Body of pancreas (tissue), 4 donors: ENCODE data around the gene TBP. TPM values are rescaled to one million over a fixed set of nuclear protein-coding genes. Genes with fewer than 3 reads are reported as not detected.
"Not testable (repeated sequence)": the region's sequence is repeated elsewhere in the genome, so short reads cannot be mapped to it uniquely, and the experiment has no call there.

Experiments
- ATAC-seq: fragments of 150-250 bp; one replicate; pipeline ENCODE4 v1.9.1; 2016
- DNase-seq, 4 donors: peaks; one replicate each; pipeline ENCODE4 v3.0.0-alpha.2; 2019
- H3K27ac ChIP-seq, 4 donors: fragments of 200-600 bp; sonication (generic); 1 replicate in 3 of 4; 2 replicates in 1 of 4; pipeline versions ENCODE4 v1.5.1 to v1.6.1; 2016 to 2019; ENCODE audit warnings: mild to moderate bottlenecking in 1 of 4, mixed read lengths in 1 of 4, moderate library complexity in 1 of 4
- H3K27me3 ChIP-seq, 2 donors: fragments of 200-600 bp; sonication (generic); one replicate each; pipeline ENCODE4 v1.6.0; 2016; ENCODE audit warnings: mild to moderate bottlenecking in 1 of 2
- H3K36me3 ChIP-seq, 2 donors: fragments of 200-600 bp; sonication (generic); replicated peaks in 1 of 2; 2 replicates each; pipeline ENCODE4 v1.5.1; 2016; ENCODE audit warnings: low read depth in 2 of 2; ENCODE audit not compliant: insufficient read depth in 1 of 2
- H3K4me1 ChIP-seq: fragments of 200-600 bp; sonication (generic); one replicate; pipeline ENCODE4 v1.6.0; 2016
- H3K4me3 ChIP-seq, 2 donors: fragments of 200-600 bp; sonication (generic); 1 replicate in 1 of 2; 2 replicates in 1 of 2; pipeline ENCODE4 v1.5.1; 2016 to 2019
- H3K9me3 ChIP-seq, 3 donors: fragments of 200-600 bp; sonication (generic); 1 replicate in 2 of 3; 2 replicates in 1 of 3; pipeline ENCODE4 v1.5.1; 2016
- CTCF ChIP-seq, 7 experiments: fragments of 450-650 bp in 4 of 7; fragments of 200-600 bp in 3 of 7; sonication (generic) in 3 of 7; IDR thresholded peaks; one replicate each; pipeline ENCODE4 v1.5.1; 2016 to 2019; ENCODE audit warnings: antibody characterized with exemption in 7 of 7
- POLR2A ChIP-seq, 3 donors: fragments of 450-650 bp; IDR thresholded peaks; one replicate each; pipeline ENCODE4 v1.6.1; 2016; ENCODE audit warnings: antibody characterized with exemption in 3 of 3, mild to moderate bottlenecking in 2 of 3
- WGBS, 2 donors: methylation state at CpG; one replicate each; pipeline ENCODE4 v1.1.5; 2017; 5-methylcytosine and 5-hydroxymethylcytosine counted together
- intact Hi-C: fragments of 100-400 bp; cut with DNase I; formaldehyde crosslinking; loops from one replicate; pipeline ENCODE4 v1.15.1; 2023
- total RNA-seq, 2 donors: library from RNA; depleted of rRNA; stranded (reverse); fragments of >200 nt; gene quantifications; one replicate each; pipeline ENCODE4 v1.1.0, GENCODE V29; 2016

Gene TBP
- total RNA-seq, 2 donors from 2014 or later = 8.6 to 10.4 TPM

GRCh38 chr6:170522565-170523183, 31.5 kb upstream of the TBP start:
- 85 to 93% methylated on average over 9 to 10 of the region's 10 CpGs for WGBS, 2 donors
- intact Hi-C loops = loop anchor here (10.0 kb wide), 2 partner anchors 698 to 738 kb away; no protein-coding TSS in a partner anchor
- Histone ChIP-seq H3K36me3 (no peaks in the 10 kb centered on the region), H3K27ac (no peak overlapping the region), H3K9me3 (no peaks in the 10 kb centered on the region), H3K27me3 (no peaks in the 10 kb centered on the region), H3K4me1 (no peaks in the 10 kb centered on the region), H3K4me3 (no peak overlapping the region)
- ATAC-seq (no peak), DNase-seq (no peak)
- TF ChIP-seq POLR2A (IDR thresholded peaks at IDR 0.05) (no peak), CTCF (IDR thresholded peaks at IDR 0.05) (no peak)

GRCh38 chr6:170523256-170524171, 30.7 kb upstream of the TBP start:
- Histone ChIP-seq H3K36me3 (no peaks in the 10 kb centered on the region), H3K27ac (no peak overlapping the region), H3K27me3 (no peaks in the 10 kb centered on the region), H3K4me1 (no peaks in the 10 kb centered on the region), H3K4me3 (no peak overlapping the region), H3K9me3 (no peaks in the 10 kb centered on the region)
- TF ChIP-seq CTCF (IDR thresholded peaks at IDR 0.05) (no peak), POLR2A (IDR thresholded peaks at IDR 0.05) (no peak)
- intact Hi-C loops = loop anchor here (10.0 kb wide), 2 partner anchors 699 to 739 kb away; no protein-coding TSS in a partner anchor
- DNase-seq = no peak
- no peak for ATAC-seq
- WGBS, 2 donors = 64 to 76% methylated on average over 8 to 9 of the region's 9 CpGs

GRCh38 chr6:170524172-170524502, 30.0 kb upstream of the TBP start:
- Histone ChIP-seq H3K4me3 (no peak overlapping the region), H3K9me3 (no peaks in the 10 kb centered on the region), H3K4me1 (no peaks in the 10 kb centered on the region), H3K27ac (no peak overlapping the region), H3K27me3 (no peaks in the 10 kb centered on the region), H3K36me3 (no peaks in the 10 kb centered on the region)
- DNase-seq (no peak), ATAC-seq (no peak)
- TF ChIP-seq CTCF (IDR thresholded peaks at IDR 0.05) = no peak
- TF ChIP-seq POLR2A (IDR thresholded peaks at IDR 0.05) = no peak
- intact Hi-C loops = loop anchor here (10.0 kb wide), 2 partner anchors 699 to 739 kb away; no protein-coding TSS in a partner anchor
- WGBS, 2 donors = 77 to 78% methylated on average over 3 to 5 of the region's 5 CpGs

GRCh38 chr6:170525795-170526194, 28.4 kb upstream of the TBP start:
- intact Hi-C loops = loop anchor here (10.0 kb wide), 2 partner anchors 701 to 741 kb away; no protein-coding TSS in a partner anchor
- TF ChIP-seq POLR2A (IDR thresholded peaks at IDR 0.05) = no peak
- no peak for TF ChIP-seq CTCF (IDR thresholded peaks at IDR 0.05)
- Histone ChIP-seq H3K4me1 (no peaks in the 10 kb centered on the region), H3K4me3 (no peak overlapping the region), H3K27ac (no peak overlapping the region), H3K27me3 (no peaks in the 10 kb centered on the region), H3K36me3 (no peaks in the 10 kb centered on the region), H3K9me3 (no peaks in the 10 kb centered on the region)
- no peak for ATAC-seq
- DNase-seq = no peak
- 63 to 66% methylated on average over 7 of the region's 7 CpGs for WGBS, 2 donors

GRCh38 chr6:170527995-170528394, 26.2 kb upstream of the TBP start:
- intact Hi-C loops = loop anchor here (10.0 kb wide), 2 partner anchors 703 to 743 kb away; no protein-coding TSS in a partner anchor
- ATAC-seq = not testable (repeated sequence)
- 95 to 99% methylated on average over 5 of the region's 5 CpGs for WGBS, 2 donors

More at GRCh38 chr6:170527995-170528394, 26.2 kb upstream of the TBP start:
- H3K4me1 ChIP-seq, H3K9me3 ChIP-seq, DNase-seq, H3K27ac ChIP-seq, H3K27me3 ChIP-seq, H3K36me3 ChIP-seq, H3K4me3 ChIP-seq: not testable (repeated sequence)
